Neural progenitor cell (in vitro differentiated cells): Measurements from ENCODE around the gene PRUNE2.

Experiments used
- EZH2 ChIP-seq: fragments of 200-600 bp; sonication (generic); IDR thresholded peaks from 2 replicates; pipeline ENCODE4 v1.6.1; 2017; ENCODE audit warnings: antibody characterized with exemption, mild to moderate bottlenecking, moderate library complexity
- TF ChIP-seq, protein P1 (sequence below): fragments of 200-600 bp; sonication (generic); IDR thresholded peaks from 2 replicates; pipeline ENCODE4 v1.5.1; 2017; ENCODE audit warnings: antibody characterized with exemption, mild to moderate bottlenecking

DNA sequence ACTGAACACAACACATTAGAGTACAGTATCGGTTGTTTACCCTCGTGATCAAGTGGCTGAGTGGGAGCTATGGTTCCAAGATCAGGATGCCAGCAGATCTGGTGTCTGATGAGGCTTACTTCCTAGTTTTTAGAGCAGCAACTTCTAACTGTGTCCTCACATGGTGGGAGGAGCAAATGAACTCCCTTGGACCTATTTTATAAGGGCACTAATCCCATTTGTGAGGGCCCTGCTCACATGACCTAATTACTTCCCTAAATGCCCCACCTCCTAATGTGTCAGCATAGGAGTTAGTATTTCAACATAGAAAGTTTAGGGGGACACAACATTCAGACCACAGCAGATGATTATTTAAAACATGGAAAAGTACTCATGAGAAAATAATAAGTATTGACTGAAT lies 335.1 kb downstream of the PRUNE2 start:
- TF ChIP-seq, protein P1, sequence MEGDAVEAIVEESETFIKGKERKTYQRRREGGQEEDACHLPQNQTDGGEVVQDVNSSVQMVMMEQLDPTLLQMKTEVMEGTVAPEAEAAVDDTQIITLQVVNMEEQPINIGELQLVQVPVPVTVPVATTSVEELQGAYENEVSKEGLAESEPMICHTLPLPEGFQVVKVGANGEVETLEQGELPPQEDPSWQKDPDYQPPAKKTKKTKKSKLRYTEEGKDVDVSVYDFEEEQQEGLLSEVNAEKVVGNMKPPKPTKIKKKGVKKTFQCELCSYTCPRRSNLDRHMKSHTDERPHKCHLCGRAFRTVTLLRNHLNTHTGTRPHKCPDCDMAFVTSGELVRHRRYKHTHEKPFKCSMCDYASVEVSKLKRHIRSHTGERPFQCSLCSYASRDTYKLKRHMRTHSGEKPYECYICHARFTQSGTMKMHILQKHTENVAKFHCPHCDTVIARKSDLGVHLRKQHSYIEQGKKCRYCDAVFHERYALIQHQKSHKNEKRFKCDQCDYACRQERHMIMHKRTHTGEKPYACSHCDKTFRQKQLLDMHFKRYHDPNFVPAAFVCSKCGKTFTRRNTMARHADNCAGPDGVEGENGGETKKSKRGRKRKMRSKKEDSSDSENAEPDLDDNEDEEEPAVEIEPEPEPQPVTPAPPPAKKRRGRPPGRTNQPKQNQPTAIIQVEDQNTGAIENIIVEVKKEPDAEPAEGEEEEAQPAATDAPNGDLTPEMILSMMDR: no peak
- TF ChIP-seq EZH2: no peak
